ENCODE data around the gene TM9SF2. TPM values are rescaled to one million over a fixed set of nuclear protein-coding genes. Genes with fewer than 3 reads are reported as not detected.

TM9SF2 gene
- polyA plus RNA-seq, 2 of the 4 experiments (the other 2 are of a cell fraction) = 58.8 to 114 TPM

DNA sequence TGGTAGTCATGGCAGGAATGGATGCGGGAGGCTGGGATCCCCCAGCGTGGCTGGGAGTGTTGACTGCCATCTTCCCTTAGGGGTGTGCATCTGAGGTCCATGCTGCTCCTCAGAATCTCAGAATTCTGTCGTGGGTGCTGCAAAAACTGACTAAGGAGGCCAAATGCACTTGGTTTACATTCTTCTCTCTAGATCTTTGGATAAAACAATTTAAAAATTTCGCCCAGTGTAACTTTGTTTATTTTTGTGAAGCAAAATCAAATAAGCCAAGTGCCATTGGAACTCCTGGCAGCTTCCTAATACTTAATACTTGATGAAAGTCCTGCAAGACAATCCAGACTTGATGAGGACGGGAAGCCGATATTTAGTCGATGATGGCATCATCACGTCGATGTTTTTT, 27.8 kb upstream of the TM9SF2 start:
- H3K4me3 ChIP-seq = no peak overlapping the region
- DNase-seq (ENCODE audit: low read depth in 1 of 2, low spot score in 1 of 2) = no peak
- ChIA-PET POLR2A (no interaction called here), CTCF (no interaction called here)
- no peak for TF ChIP-seq SREBF2 (IDR thresholded peaks at IDR 0.05)
- TF ChIP-seq, protein P1, sequence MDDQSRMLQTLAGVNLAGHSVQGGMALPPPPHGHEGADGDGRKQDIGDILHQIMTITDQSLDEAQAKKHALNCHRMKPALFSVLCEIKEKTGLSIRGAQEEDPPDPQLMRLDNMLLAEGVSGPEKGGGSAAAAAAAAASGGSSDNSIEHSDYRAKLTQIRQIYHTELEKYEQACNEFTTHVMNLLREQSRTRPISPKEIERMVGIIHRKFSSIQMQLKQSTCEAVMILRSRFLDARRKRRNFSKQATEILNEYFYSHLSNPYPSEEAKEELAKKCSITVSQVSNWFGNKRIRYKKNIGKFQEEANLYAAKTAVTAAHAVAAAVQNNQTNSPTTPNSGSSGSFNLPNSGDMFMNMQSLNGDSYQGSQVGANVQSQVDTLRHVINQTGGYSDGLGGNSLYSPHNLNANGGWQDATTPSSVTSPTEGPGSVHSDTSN (IDR thresholded peaks at IDR 0.05) = no peak
- no peak for TF ChIP-seq HOXB5 (CRISPR knock-in tag; IDR thresholded peaks at IDR 0.05)
- no peak for TF ChIP-seq MAZ (IDR thresholded peaks at IDR 0.05; ENCODE audit: borderline replicate concordance, low read depth, low read length)
- no peak for TF ChIP-seq JUN (IDR thresholded peaks at IDR 0.05)
- TF ChIP-seq, protein P2, sequence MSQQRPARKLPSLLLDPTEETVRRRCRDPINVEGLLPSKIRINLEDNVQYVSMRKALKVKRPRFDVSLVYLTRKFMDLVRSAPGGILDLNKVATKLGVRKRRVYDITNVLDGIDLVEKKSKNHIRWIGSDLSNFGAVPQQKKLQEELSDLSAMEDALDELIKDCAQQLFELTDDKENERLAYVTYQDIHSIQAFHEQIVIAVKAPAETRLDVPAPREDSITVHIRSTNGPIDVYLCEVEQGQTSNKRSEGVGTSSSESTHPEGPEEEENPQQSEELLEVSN (IDR thresholded peaks at IDR 0.05; ENCODE audit: borderline replicate concordance, low read depth) = no peak
- TF ChIP-seq HEYL (CRISPR knock-in tag; IDR thresholded peaks at IDR 0.05) = no peak
- no peak for TF ChIP-seq MYC (IDR thresholded peaks at IDR 0.05; ENCODE audit: borderline replicate concordance, low read length)
- no peak for TF ChIP-seq POLR2A (IDR thresholded peaks at IDR 0.05; ENCODE audit: low read length)
- FAIRE-seq = no peak
- H3K27ac ChIP-seq = no peak overlapping the region
- 0 out of 3 replicates have a peak, but pooled peaks cover 6% of the 10 kb centered on the region for H3K9me3 ChIP-seq
- no peak overlapping the region for H3K4me2 ChIP-seq
- no peaks in the 10 kb centered on the region for H3K4me1 ChIP-seq
- no peak for ATAC-seq
- WGBS (ENCODE audit: missing lambda C conversion rate) = 46% methylated on average over 9 of the region's 9 CpGs

DNA sequence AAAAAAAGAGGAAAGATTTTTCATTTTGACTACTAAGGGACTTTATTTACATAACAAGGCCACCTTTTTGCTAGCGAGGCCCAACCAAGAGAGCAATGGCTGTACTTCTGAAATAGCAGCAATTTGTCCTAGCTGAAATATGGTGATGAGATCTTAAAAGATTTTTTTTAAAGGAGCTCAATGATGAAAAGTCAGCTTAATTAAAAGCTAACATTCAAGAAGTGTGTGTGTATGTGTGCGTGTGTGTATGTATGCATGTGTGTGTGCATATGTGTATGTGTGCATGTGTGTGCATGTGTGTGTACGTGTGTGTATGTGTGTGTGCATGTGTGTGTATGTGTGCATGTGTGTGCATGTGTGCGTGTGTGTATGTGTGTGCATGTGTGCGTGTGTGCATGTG, 24.6 kb upstream of the TM9SF2 start:
- Histone ChIP-seq H3K4me3 (no peak overlapping the region), H3K4me1 (no peaks in the 10 kb centered on the region), H3K27ac (no peak overlapping the region), H3K4me2 (no peak overlapping the region), H3K9me3 (no peaks in the 10 kb centered on the region)
- 60% methylated on average over 4 of the region's 5 CpGs for WGBS (ENCODE audit: missing lambda C conversion rate)
- TF ChIP-seq RAD21 (conservative IDR thresholded peaks at IDR 0.05 in 1 of 2, IDR thresholded peaks at IDR 0.05 in 1 of 2) = no peak
- TF ChIP-seq CBX8 (IDR thresholded peaks at IDR 0.05) = no peak
- no peak for TF ChIP-seq CHD2 (IDR thresholded peaks at IDR 0.05; ENCODE audit: low read length, partially characterized antibody)
- TF ChIP-seq CHD4 (IDR thresholded peaks at IDR 0.05; ENCODE audit: borderline replicate concordance) = no peak
- TF ChIP-seq HEYL (CRISPR knock-in tag; IDR thresholded peaks at IDR 0.05) = no peak
- TF ChIP-seq SREBF2 (IDR thresholded peaks at IDR 0.05) = no peak
- TF ChIP-seq ESRRA (IDR thresholded peaks at IDR 0.05; ENCODE audit: borderline replicate concordance, low read length) = no peak
- no peak for TF ChIP-seq RARB (CRISPR knock-in tag; IDR thresholded peaks at IDR 0.05)
- TF ChIP-seq ZNF302 (CRISPR knock-in tag; IDR thresholded peaks at IDR 0.05) = no peak
- no peak for TF ChIP-seq KDM1A (IDR thresholded peaks at IDR 0.05; ENCODE audit: low read depth)
- TF ChIP-seq, protein P3, sequence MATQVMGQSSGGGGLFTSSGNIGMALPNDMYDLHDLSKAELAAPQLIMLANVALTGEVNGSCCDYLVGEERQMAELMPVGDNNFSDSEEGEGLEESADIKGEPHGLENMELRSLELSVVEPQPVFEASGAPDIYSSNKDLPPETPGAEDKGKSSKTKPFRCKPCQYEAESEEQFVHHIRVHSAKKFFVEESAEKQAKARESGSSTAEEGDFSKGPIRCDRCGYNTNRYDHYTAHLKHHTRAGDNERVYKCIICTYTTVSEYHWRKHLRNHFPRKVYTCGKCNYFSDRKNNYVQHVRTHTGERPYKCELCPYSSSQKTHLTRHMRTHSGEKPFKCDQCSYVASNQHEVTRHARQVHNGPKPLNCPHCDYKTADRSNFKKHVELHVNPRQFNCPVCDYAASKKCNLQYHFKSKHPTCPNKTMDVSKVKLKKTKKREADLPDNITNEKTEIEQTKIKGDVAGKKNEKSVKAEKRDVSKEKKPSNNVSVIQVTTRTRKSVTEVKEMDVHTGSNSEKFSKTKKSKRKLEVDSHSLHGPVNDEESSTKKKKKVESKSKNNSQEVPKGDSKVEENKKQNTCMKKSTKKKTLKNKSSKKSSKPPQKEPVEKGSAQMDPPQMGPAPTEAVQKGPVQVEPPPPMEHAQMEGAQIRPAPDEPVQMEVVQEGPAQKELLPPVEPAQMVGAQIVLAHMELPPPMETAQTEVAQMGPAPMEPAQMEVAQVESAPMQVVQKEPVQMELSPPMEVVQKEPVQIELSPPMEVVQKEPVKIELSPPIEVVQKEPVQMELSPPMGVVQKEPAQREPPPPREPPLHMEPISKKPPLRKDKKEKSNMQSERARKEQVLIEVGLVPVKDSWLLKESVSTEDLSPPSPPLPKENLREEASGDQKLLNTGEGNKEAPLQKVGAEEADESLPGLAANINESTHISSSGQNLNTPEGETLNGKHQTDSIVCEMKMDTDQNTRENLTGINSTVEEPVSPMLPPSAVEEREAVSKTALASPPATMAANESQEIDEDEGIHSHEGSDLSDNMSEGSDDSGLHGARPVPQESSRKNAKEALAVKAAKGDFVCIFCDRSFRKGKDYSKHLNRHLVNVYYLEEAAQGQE (IDR thresholded peaks at IDR 0.05) = no peak
- no peak for TF ChIP-seq MAFK (IDR thresholded peaks at IDR 0.05; ENCODE audit: partially characterized antibody)
- TF ChIP-seq KDM5A (IDR thresholded peaks at IDR 0.05) = no peak
- POLR2A ChIA-PET = no interaction called here
- no peak for DNase-seq (ENCODE audit: low read depth in 1 of 2, low spot score in 1 of 2)
- CTCF ChIA-PET = interaction anchor here (0.6 to 0.7 kb wide), 2 partner anchors 624 to 874 kb away, joined by 3 read pairs; no protein-coding TSS in a partner anchor
- FAIRE-seq = no peak
- ATAC-seq = no peak

DNA sequence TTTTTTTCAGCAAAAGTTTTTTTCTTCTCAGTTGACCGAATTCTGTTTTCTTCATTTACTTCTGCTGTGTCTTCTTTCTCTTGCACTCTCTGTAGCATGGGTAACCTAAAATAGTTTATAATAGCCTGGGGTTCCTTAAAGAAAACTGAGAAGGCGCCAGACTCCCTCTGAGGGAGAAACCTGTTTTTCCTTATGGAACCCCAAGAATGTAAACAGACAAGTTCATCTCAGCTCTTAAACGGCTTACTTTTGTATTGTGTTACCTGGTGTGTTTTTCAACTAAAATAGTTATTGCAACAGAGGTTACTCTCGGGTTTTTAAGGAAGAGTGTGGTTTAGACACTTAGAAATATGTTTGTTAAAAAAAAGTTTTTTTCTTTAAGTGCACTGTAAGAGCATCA, 23.8 kb upstream of the TM9SF2 start:
- ATAC-seq = no peak
- 63% methylated on average over 4 of the region's 4 CpGs for WGBS (ENCODE audit: missing lambda C conversion rate)
- no peaks in the 10 kb centered on the region for H3K9me3 ChIP-seq
- CTCF ChIA-PET = interaction anchor here (1.0 kb wide), 1 partner anchor 41 kb away, joined by 3 read pairs; no protein-coding TSS in a partner anchor
- POLR2A ChIA-PET = no interaction called here
- TF ChIP-seq, protein P4, sequence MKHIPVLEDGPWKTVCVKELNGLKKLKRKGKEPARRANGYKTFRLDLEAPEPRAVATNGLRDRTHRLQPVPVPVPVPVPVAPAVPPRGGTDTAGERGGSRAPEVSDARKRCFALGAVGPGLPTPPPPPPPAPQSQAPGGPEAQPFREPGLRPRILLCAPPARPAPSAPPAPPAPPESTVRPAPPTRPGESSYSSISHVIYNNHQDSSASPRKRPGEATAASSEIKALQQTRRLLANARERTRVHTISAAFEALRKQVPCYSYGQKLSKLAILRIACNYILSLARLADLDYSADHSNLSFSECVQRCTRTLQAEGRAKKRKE (CRISPR knock-in tag; IDR thresholded peaks at IDR 0.05; ENCODE audit: low read depth) = no peak
- no peak for TF ChIP-seq ZNF302 (CRISPR knock-in tag; IDR thresholded peaks at IDR 0.05)
- TF ChIP-seq, protein P5, sequence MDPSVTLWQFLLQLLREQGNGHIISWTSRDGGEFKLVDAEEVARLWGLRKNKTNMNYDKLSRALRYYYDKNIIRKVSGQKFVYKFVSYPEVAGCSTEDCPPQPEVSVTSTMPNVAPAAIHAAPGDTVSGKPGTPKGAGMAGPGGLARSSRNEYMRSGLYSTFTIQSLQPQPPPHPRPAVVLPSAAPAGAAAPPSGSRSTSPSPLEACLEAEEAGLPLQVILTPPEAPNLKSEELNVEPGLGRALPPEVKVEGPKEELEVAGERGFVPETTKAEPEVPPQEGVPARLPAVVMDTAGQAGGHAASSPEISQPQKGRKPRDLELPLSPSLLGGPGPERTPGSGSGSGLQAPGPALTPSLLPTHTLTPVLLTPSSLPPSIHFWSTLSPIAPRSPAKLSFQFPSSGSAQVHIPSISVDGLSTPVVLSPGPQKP (IDR thresholded peaks at IDR 0.05; ENCODE audit: low read depth, low read length) = no peak
- TF ChIP-seq, protein P6, sequence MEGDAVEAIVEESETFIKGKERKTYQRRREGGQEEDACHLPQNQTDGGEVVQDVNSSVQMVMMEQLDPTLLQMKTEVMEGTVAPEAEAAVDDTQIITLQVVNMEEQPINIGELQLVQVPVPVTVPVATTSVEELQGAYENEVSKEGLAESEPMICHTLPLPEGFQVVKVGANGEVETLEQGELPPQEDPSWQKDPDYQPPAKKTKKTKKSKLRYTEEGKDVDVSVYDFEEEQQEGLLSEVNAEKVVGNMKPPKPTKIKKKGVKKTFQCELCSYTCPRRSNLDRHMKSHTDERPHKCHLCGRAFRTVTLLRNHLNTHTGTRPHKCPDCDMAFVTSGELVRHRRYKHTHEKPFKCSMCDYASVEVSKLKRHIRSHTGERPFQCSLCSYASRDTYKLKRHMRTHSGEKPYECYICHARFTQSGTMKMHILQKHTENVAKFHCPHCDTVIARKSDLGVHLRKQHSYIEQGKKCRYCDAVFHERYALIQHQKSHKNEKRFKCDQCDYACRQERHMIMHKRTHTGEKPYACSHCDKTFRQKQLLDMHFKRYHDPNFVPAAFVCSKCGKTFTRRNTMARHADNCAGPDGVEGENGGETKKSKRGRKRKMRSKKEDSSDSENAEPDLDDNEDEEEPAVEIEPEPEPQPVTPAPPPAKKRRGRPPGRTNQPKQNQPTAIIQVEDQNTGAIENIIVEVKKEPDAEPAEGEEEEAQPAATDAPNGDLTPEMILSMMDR (IDR thresholded peaks at IDR 0.05) = no peak
- no peak for TF ChIP-seq FOXS1 (CRISPR knock-in tag; IDR thresholded peaks at IDR 0.05)
- no peak overlapping the region for H3K4me3 ChIP-seq
- H3K4me1 ChIP-seq = no peaks in the 10 kb centered on the region
- H3K4me2 ChIP-seq = no peak overlapping the region
- DNase-seq (ENCODE audit: low read depth in 1 of 2, low spot score in 1 of 2) = no peak
- no peak for FAIRE-seq
- no peak overlapping the region for H3K27ac ChIP-seq
